Breast epithelium (tissue), 3 donors: Measurements from ENCODE around the gene MTREX.

Source experiments
- CTCF ChIP-seq, 3 donors: fragments of 450-650 bp; IDR thresholded peaks; one replicate each; pipeline ENCODE4 v1.5.1; 2016 to 2017; ENCODE audit warnings: antibody characterized with exemption in 3 of 3, mild to moderate bottlenecking in 3 of 3, moderate library complexity in 3 of 3
- POLR2A ChIP-seq: fragments of 450-650 bp; IDR thresholded peaks from one replicate; pipeline ENCODE4 v1.6.1; 2016; ENCODE audit warnings: antibody characterized with exemption, mild to moderate bottlenecking, moderate library complexity
- POLR2AphosphoS5 ChIP-seq, 3 donors: sonication (generic); formaldehyde crosslinking; IDR thresholded peaks; one replicate each; pipeline ENCODE4 v1.6.1; 2017; ENCODE audit warnings: antibody characterized with exemption in 3 of 3

- no peak for TF ChIP-seq POLR2A
- TF ChIP-seq POLR2AphosphoS5 (IDR thresholded peaks at IDR 0.05): no peak
- TF ChIP-seq CTCF (IDR thresholded peaks at IDR 0.05): no peak
Measured at GRCh38 chr5:55304584-55304983, 3.2 kb upstream of the MTREX start.
